NCI-H69 (cell line): ENCODE data around the gene PLA2G2C.

ENCODE experiments used
- DNase-seq: peaks from one replicate; lab custom pipeline; 2025; lab: John Stamatoyannopoulos, UW

PLA2G2C gene

DNA sequence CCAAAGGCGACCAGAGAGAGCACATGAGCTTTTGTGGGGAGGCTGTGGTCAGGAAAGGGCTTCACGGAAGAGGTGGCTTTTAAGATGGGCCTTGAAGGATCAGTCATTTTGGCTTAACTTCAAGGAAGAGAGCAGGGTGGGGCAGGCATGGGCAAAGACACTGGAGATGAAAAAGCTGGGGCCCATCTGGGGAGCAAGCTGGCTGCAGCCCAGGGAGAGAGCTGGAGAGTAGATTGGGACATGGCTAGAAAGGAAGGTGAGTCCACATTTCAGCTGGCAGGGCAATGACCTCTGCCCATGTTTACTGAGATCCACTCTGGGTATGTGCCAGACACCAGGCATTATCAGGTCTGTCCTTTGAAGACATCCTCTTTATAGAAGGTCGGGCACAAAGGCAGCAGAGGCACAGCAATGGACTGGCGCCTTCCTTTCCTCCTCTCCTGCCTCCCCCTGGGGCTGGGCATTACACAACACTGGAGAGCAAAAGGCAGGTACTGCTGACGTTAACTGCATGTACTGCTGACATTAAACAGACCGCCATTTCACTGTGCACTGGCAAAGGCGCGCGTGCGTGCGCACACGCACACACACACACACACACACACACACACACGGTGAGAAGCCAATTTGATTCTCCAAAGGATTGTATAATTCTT is 2.6 kb downstream of the PLA2G2C start:
- DNase-seq: no peak

GRCh38 chr1:20183035-20183434 is 3.3 kb downstream of the PLA2G2C start:
- DNase-seq: no peak

DNA sequence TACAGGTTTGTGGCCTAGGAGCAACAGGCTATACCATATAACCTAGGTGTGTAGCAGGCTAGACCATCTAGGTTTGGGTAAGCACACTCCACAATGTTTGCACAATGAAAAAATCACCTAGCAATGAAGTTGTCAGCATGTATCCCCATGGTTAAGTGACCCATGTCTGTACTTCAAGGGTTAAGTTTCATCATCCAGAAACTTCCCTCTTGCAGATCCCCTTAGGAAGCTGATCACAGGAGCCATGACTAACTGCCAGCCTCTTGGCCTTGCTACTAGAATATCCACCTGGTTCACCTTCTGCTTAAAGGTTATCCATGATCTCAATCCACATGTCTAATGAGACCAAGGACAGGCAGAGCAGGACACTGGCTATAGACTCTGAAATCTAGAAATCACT is 3.9 kb downstream of the PLA2G2C start:
- no peak for DNase-seq

GRCh38 chr1:20180844-20181207 is 5.5 kb downstream of the PLA2G2C start:
- no peak for DNase-seq

DNA sequence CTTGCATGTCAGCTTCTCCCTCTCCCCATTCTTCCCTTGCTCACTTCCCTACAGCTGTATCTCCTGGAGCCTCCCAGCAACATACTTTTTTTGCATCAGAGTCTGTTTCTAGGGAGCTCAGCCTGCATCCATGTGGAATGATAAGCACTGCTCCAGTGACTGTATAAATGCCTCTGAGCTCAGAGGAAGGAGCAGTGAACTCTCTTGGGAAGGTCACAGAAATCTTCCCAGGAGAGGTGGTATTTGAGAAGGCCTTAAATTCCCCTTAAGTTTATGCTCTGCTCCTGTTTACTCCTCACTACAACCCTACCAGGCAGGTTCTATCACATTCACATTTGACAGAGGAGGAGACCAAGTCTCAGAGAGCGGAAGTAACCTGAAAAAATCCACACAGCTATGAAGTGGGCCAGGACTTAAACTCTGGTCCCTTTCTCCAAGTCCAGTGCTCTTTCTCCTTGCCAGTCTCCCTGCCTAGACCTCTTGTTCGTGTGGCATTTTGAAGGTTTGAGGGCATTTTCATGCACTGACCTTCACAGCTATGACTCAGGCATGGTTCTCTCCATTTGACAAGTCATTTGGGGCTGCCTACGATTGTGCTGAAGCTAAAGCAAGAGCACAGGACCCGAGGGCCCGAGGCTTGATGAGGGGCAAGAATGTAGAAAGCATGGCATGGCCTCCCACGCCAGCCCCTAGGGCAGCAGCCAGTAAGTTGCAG is 6.0 kb downstream of the PLA2G2C start:
- DNase-seq: no peak

DNA sequence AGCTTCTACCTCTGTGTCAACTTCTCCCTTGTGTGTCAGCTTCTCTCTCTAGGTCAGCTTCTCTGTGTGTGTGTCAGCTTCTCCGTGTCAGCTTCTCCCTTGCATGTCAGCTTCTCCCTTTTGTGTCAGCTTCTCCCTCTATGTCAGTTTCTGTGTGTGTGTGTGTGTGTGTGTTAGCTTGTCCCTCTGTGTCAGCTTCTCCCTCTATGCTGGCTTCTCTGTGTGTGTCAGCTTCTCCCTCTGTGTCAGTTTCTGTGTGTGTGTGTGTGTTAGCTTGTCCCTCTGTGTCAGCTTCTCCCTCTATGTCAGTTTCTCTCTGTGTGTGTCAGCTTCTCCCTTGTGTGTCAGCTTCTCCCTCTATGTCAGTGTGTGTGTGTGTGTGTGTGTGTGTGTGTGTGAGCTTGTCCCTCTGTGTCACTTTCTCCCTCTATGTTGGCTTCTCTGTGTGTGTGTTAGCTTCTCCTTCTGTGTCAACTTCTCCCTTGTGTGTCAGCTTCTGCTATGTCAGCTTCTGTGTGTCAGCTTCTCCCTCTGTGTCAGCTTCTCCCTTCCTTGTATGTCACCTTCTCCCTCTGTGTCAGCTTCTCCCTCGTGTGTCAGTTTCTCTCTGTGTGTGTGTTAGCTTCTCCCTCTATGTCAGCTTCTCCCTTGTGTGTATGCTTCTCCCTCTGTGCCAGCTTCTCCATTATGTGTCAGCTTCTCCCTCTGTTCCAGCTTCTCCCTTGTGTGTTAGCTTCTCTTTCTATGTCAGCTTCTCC is 6.8 kb downstream of the PLA2G2C start:
- DNase-seq: no peak

GRCh38 chr1:20178634-20179370 is 7.5 kb downstream of the PLA2G2C start:
- no peak for DNase-seq

DNA sequence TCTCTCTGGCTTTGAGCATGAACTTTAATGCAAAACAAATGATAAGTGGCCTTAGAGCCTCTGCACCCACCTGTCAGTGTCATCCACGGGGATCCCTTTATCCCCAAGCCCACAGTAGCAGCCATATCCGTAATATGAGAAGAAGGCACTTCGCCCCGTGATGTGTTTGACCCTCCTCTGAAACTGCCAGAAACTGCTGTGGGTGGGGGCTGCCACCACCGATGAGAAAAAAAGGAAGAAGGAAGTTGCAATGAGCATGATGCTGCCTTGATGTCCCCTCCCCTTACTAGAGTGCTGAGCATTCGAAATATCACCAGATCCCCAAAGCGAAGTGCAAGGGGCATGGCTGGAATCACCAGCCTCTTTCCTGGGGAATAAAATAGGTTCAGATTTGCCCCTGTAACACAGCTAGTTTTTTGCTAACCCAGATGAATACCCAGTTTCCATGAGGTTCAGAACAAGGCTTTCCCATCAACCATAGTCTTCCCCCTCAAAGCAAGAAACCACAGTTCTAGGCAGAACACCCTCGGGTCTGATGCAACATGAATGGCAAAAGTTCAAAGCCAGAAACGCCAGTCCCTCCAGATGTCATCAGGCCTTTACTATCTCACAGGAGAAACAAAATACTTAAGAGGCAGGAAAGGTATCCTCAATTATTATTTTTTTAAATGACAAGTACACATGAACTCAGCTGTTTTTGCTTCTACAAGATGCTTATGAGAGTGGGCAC is 11.2 kb downstream of the PLA2G2C start:
- DNase-seq: no peak

DNA sequence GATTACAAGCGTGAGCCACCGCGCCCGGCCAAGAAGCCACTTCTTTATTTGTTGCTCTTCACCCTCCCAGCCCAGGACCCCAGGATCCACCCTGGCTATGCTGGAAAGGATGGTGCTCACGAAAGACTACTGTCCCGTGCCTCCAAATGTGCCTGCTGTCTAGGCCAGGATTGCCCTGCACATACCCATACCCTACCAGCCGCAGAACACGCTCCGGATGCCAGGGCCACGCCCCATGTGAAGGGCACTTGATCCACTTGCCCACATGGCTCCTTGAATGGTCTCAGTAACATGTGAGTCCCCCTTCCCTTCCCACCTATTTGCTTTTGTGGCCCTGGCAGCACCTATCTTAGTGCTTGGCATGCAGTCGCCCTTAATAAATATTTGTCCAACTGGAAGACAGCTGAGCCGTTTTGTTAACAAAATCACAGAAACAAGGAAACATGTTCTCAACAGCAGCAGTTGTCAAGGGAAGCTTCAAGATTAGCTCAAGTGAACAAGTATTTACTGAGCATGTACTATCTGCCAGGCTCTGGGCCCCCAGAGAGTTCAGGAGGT is 14.2 kb downstream of the PLA2G2C start:
- DNase-seq: no peak

- no peak for DNase-seq
Observed at GRCh38 chr1:20169932-20170331, 16.4 kb downstream of the PLA2G2C start.

DNA sequence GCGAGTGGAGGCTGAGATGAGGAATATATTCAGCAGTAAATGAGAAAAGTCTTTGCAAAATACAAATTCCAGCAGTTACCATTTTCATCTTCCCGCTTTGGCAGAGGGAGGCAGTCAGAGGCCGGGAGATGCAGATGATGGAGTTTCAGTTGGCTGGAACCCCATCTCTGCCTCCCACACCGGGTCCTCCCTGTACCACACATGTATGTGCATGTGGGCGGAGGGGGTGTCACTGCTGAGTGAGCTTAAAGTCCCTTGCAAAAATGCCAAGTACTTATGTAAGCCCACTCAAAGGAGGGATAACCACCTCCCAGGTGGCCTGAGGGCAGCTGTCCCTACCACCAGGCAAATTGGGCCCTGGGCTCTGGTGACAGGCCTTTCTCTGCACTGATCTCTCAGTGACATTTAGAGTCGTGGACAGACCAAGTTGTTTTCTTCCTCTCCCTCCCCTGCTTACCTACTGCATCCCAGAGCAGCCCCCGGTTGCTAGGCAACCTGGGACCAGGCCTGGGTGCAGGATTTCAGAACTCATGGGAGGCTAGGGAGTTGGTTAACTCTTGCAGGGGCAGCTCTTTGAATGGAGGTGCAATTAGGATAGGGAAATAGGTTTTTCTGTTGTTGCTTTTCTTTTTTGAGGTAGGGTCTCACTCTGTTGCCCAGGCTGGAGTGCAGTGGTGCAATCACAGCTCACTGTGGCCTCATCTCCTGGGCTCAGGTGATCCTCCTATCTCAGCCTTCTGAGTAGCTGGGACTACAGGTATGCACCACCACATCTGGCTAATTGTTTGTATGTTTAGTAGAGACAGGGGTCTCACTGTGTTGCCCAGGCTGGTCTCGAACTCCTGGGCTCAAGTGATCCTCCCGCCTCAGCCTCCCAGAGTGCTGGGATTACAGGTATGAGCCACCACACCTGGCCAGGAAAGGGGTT is 17.5 kb downstream of the PLA2G2C start:
- no peak for DNase-seq

- no peak for DNase-seq
Observed at GRCh38 chr1:20167126-20167525, 19.2 kb downstream of the PLA2G2C start.

DNA sequence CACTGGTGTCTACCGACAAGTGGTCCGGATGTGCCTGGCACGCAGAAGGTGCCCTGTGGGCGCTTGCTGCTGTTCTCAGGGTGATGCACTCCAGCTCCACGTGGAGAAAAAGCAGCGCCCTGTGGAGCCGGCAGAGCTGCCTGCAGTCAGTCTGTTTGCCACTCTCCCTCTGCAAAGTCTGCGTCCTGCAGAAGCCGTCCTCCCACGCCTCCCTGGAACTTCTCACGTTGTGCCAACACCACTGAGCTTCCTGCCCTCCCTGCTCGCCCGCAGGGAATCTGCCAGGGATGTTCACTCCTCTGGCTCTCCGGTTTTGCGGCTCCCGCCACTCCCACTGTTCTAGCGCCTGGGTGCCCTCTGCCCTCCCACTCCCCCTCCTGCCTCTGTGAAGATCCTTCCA is 20.3 kb downstream of the PLA2G2C start:
- DNase-seq: no peak

DNA sequence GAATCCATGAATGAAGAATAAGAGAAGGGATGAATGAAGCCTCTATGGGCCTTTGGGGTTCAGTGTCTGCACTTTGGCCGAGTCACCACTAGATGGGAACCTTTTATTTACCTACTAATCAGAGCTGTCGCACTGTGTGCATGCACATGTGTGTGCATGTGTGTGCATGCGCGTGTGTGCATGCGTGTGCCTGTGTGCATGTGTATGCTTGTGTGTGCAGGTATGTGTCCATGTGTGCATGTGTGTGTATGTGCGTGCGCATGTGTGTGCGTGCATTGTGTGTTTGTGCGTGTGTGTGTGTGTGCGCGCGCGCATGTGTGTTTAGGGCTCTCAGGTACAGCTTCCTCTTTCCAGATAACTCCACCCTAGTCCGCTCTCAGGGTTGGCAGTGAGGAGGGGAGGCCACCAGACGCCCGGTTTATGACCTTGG is 20.8 kb downstream of the PLA2G2C start:
- DNase-seq: no peak

DNA sequence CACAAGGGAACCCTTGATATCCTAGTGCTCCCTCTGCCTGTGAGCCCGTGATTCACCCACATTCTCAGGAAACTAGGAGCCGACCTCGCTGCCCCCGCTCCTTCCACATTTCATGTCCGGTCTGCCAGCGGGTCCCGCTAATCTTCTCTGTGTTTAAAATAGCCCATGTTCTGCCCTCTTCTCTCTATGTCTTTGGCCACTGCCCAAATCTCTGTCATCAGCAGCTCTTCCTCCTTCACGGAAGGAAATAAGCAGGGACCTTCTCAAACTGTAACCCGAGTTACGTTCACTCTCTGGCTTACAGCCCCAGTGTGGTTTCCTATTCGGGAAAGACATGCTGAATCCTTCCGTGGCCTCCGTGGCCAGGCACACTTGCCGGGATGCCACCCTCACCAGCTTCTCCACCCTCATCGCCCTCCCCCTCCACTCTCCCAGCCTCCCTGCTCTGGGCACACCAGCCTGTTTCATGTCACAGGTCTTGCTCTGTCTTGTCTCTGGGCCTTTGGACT is 21.6 kb downstream of the PLA2G2C start:
- no peak for DNase-seq

DNA sequence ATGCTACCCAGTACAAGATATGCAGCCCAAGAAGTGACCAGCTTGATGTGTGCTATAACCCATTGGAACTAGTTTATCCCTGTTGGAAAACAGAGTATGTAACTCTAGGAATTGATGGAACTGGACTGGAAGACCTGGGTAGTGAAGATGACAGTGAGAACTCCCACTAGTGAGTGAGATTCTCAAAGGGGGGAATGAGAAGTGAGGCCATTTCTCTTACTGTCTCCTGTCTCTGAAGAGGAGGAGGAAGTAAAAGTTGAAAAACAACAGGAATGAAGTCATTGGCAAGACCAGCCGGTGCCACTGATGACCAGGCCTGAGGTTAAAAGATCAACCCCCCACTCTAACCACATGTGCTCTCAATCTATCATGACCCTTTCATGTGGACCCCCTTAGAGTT is 26.3 kb downstream of the PLA2G2C start:
- no peak for DNase-seq

- no peak for DNase-seq
Observed at GRCh38 chr1:20158358-20159070, 27.8 kb downstream of the PLA2G2C start.

DNA sequence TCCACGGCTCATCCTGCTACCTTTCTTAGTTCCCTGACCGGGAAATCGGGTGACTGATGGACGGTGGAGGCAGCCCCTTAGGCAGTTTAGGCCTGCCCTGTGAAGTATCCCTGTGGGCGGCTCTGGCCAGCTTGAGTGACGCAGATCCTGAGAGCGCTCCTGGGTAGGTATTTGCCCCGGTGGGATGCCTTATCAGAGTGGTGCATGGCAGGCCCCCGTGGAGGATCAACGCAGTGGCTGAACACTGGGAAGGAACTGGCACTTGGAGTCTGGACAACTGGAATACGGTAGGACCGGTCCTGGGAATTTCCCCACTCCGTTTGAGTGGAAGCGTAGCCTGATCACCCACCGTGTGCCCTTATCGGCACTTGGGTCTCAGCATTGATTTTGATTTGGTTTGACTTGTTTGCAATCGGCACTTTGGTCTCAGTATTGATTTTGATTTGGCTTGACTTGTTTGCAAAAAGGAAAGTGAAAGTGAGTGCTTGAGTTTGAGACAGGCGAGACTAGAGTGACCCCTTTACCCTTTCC is 32.0 kb downstream of the PLA2G2C start:
- DNase-seq: no peak

GRCh38 chr1:20153000-20153418 is 33.3 kb downstream of the PLA2G2C start:
- DNase-seq: no peak
